NB4 (cell line): Measurements from ENCODE around the gene CNTNAP2.
"Not testable (repeated sequence)": the region's sequence is repeated elsewhere in the genome, so short reads cannot be mapped to it uniquely, and the experiment has no call there.

Source experiments
- DNase-seq: peaks from one replicate; pipeline ENCODE4 v3.0.0; 2010; ENCODE audit warnings: low read depth
- H3K4me3 ChIP-seq: one replicate; pipeline ENCODE4 v1.5.1; 2011; ENCODE audit warnings: mild to moderate bottlenecking, low read depth, low read length, moderate library complexity
- CTCF ChIP-seq: IDR thresholded peaks from one replicate; pipeline ENCODE4 v1.5.1; 2012; ENCODE audit warnings: low read depth, low read length
- MAX ChIP-seq: IDR thresholded peaks from 2 replicates; pipeline ENCODE4 v1.6.1; 2011; ENCODE audit warnings: low read depth, low read length
- MYC ChIP-seq: IDR thresholded peaks from 2 replicates; pipeline ENCODE4 v1.6.1; 2011; ENCODE audit warnings: low read depth, low read length
- POLR2A ChIP-seq: IDR thresholded peaks from 2 replicates; pipeline ENCODE4 v1.6.1; 2011; ENCODE audit warnings: mild to moderate bottlenecking; ENCODE audit not compliant: insufficient read length; ENCODE audit errors: extremely low read depth

Gene CNTNAP2

GRCh38 chr7:147775516-147776284, 1659.1 kb downstream of the CNTNAP2 start:
- TF ChIP-seq MYC = no peak
- TF ChIP-seq CTCF = no peak
- TF ChIP-seq MAX = no peak
- no peak for TF ChIP-seq POLR2A
- H3K4me3 ChIP-seq = no peak overlapping the region
- no peak for DNase-seq

- DNase-seq = no peak
- no peak overlapping the region for H3K4me3 ChIP-seq
- TF ChIP-seq POLR2A = no peak
- TF ChIP-seq MYC = no peak
- TF ChIP-seq CTCF = no peak
- TF ChIP-seq MAX = no peak
These were observed 1660.7 kb downstream of the CNTNAP2 start for GRCh38 chr7:147777309-147777708.

- no peak for TF ChIP-seq MYC
- DNase-seq = no peak
- no peak overlapping the region for H3K4me3 ChIP-seq
These were observed 1663.3 kb downstream of the CNTNAP2 start for GRCh38 chr7:147779949-147780348.

GRCh38 chr7:147796581-147796980, 1680.0 kb downstream of the CNTNAP2 start:
- TF ChIP-seq MYC (no peak), MAX (no peak), CTCF (no peak), POLR2A (no peak)
- no peak overlapping the region for H3K4me3 ChIP-seq
- no peak for DNase-seq

- no peak for TF ChIP-seq MYC
- no peak for TF ChIP-seq CTCF
- no peak for TF ChIP-seq POLR2A
- TF ChIP-seq MAX = no peak
- DNase-seq = no peak
- H3K4me3 ChIP-seq = no peak overlapping the region
These were observed 1681.4 kb downstream of the CNTNAP2 start for GRCh38 chr7:147798001-147798400.

- not testable (repeated sequence) for H3K4me3 ChIP-seq, DNase-seq
These were observed 1685.2 kb downstream of the CNTNAP2 start for GRCh38 chr7:147801762-147802161.

- H3K4me3 ChIP-seq = no peak overlapping the region
- no peak for DNase-seq
- TF ChIP-seq MAX = no peak
These were observed 1686.5 kb downstream of the CNTNAP2 start for GRCh38 chr7:147803151-147803550.
